ENCODE results near the gene PARD3. TPM values are rescaled to one million over a fixed set of nuclear protein-coding genes. Genes with fewer than 3 reads are reported as not detected.
A peak's percentile ranks its signal among the peaks of the same experiment; 100 is the strongest.

PARD3 gene
- total RNA-seq, 1 experiment from 2014 or later = not detected

- H3K9me3 ChIP-seq (ENCODE audit: low read length) = no peaks in the 10 kb centered on the region
- H3K36me3 ChIP-seq (ENCODE audit: insufficient read depth, low read length) = no peaks in the 10 kb centered on the region
- H3K4me1 ChIP-seq (ENCODE audit: low read length) = no peaks in the 10 kb centered on the region
- H3K27me3 ChIP-seq (ENCODE audit: low read length) = no peaks in the 10 kb centered on the region
- H4K20me1 ChIP-seq (ENCODE audit: insufficient read depth, low read depth, low read length) = no peaks in the 10 kb centered on the region
- no peak overlapping the region for H3K9ac ChIP-seq (ENCODE audit: low read length)
- H3K4me3 ChIP-seq (ENCODE audit: low read length) = no peak overlapping the region
- H3K4me2 ChIP-seq (ENCODE audit: low read depth, low read length, poor library complexity, severe bottlenecking) = no peak overlapping the region
- H3K79me2 ChIP-seq (ENCODE audit: low read length) = no peaks in the 10 kb centered on the region
- no peaks in the 10 kb centered on the region for H3K9me2 ChIP-seq (replicated peaks; ENCODE audit: insufficient read depth, low read length)
- H3K27ac ChIP-seq (ENCODE audit: low read length) = no peak overlapping the region
- no peak overlapping the region for H2AFZ ChIP-seq (ENCODE audit: low read length)
- DNase-seq = no peak
Measured at GRCh38 chr10:34699904-34700517, 115.1 kb downstream of the PARD3 start.

DNA sequence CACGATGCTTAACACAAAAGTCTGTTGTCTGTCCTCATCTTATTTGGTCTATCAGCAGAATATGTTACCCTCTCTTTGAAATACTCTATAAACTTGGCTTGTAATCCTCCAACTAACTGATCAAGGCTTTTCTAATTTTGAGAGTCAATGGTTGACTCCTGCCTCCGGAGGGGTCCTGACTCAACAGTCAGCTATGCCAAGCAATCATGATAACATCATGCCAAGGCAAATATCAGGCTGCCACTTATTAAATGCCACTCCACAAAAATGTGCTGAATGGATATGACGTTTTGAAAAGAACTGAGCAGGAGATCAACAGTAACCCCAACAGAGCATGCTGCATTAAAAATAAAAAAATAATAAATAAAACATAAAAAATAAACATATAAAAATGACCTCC is 116.1 kb downstream of the PARD3 start:
- Histone ChIP-seq H3K4me3 (ENCODE audit: low read length) (no peak overlapping the region), H2AFZ (ENCODE audit: low read length) (no peak overlapping the region), H4K20me1 (ENCODE audit: insufficient read depth, low read depth, low read length) (no peaks in the 10 kb centered on the region), H3K27ac (ENCODE audit: low read length) (no peak overlapping the region), H3K4me1 (ENCODE audit: low read length) (no peaks in the 10 kb centered on the region), H3K9ac (ENCODE audit: low read length) (no peak overlapping the region), H3K79me2 (ENCODE audit: low read length) (no peaks in the 10 kb centered on the region), H3K36me3 (ENCODE audit: insufficient read depth, low read length) (no peaks in the 10 kb centered on the region), H3K4me2 (ENCODE audit: low read depth, low read length, poor library complexity, severe bottlenecking) (no peak overlapping the region), H3K27me3 (ENCODE audit: low read length) (no peaks in the 10 kb centered on the region), H3K9me3 (ENCODE audit: low read length) (no peaks in the 10 kb centered on the region), H3K9me2 (replicated peaks; ENCODE audit: insufficient read depth, low read length) (no peaks in the 10 kb centered on the region)
- no peak for DNase-seq

GRCh38 chr10:34698248-34698831 is 116.8 kb downstream of the PARD3 start:
- Histone ChIP-seq H3K9ac (ENCODE audit: low read length) (no peak overlapping the region), H3K4me2 (ENCODE audit: low read depth, low read length, poor library complexity, severe bottlenecking) (no peak overlapping the region), H3K79me2 (ENCODE audit: low read length) (no peaks in the 10 kb centered on the region), H3K27ac (ENCODE audit: low read length) (no peak overlapping the region), H3K27me3 (ENCODE audit: low read length) (no peaks in the 10 kb centered on the region), H4K20me1 (ENCODE audit: insufficient read depth, low read depth, low read length) (no peaks in the 10 kb centered on the region), H3K4me1 (ENCODE audit: low read length) (no peaks in the 10 kb centered on the region), H3K4me3 (ENCODE audit: low read length) (no peak overlapping the region), H3K36me3 (ENCODE audit: insufficient read depth, low read length) (no peaks in the 10 kb centered on the region), H3K9me3 (ENCODE audit: low read length) (no peaks in the 10 kb centered on the region), H2AFZ (ENCODE audit: low read length) (no peak overlapping the region), H3K9me2 (replicated peaks; ENCODE audit: insufficient read depth, low read length) (no peaks in the 10 kb centered on the region)
- DNase-seq = no peak

DNA sequence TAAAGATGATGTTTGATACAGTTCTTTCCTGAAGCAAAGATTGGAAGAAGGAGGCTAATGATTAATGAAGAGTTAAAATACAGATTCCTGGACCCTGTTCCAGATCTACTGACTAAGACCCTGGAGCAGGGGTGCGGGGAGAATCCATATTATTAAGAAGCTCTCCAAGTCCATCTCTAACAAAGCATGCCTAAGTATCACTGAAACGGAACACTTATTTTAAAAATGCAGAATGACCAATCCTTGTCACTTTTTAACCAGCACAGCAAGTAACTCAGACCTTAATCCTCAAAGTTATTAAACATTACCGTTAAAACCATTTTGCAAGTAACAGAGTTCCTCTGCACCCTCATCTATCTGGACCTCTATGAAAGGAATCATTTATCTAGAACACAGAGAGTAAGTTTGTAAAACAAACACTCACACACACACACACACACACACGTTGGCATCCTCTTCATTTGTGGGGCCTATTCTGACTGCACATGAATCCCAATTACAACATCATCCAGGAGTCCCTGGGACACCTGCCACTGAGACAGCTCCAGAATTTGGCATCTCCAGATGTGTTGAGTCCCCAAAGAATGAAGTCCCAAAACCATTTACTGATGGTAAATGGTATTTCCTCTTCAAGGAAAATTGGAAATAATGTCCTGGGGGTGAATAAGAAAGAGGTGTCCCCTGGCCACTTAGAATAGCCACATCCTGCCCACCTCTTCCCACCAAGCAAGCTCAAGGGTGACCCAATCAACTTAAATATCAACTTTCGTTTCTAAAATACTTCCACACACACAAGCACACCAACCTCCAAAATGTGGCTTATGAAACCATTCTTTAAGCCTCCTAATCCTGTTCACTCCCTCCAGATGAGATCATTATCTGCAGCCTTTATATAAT is 117.5 kb downstream of the PARD3 start:
- Histone ChIP-seq H3K4me3 (ENCODE audit: low read length) (no peak overlapping the region), H3K36me3 (ENCODE audit: insufficient read depth, low read length) (no peaks in the 10 kb centered on the region), H3K4me1 (ENCODE audit: low read length) (no peaks in the 10 kb centered on the region), H3K4me2 (ENCODE audit: low read depth, low read length, poor library complexity, severe bottlenecking) (no peak overlapping the region), H3K79me2 (ENCODE audit: low read length) (no peaks in the 10 kb centered on the region), H2AFZ (ENCODE audit: low read length) (no peak overlapping the region), H4K20me1 (ENCODE audit: insufficient read depth, low read depth, low read length) (no peaks in the 10 kb centered on the region), H3K9me3 (ENCODE audit: low read length) (no peaks in the 10 kb centered on the region), H3K9me2 (replicated peaks; ENCODE audit: insufficient read depth, low read length) (no peaks in the 10 kb centered on the region), H3K9ac (ENCODE audit: low read length) (no peak overlapping the region), H3K27me3 (ENCODE audit: low read length) (no peaks in the 10 kb centered on the region), H3K27ac (ENCODE audit: low read length) (no peak overlapping the region)
- DNase-seq = no peak

DNA sequence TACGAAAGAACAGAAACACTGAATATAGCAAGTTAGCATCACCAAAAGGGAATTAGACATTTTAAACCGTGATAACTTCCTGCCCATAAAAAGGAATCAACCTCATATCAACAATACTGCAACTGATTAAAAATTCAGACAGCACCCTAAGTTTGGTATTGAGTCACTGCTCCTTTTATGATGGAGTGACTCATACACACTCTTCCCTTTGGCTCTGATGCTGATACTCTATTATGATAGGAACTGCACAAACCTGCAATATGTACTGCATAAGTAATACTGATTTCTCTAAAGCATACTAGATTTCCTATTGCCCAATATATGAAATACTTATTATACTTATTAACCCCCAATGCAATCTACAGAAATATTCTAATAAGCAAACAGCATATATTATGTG is 118.7 kb downstream of the PARD3 start:
- no peaks in the 10 kb centered on the region for H3K9me3 ChIP-seq (ENCODE audit: low read length)
- H3K4me3 ChIP-seq (ENCODE audit: low read length) = no peak overlapping the region
- H3K36me3 ChIP-seq (ENCODE audit: insufficient read depth, low read length) = no peaks in the 10 kb centered on the region
- H3K4me1 ChIP-seq (ENCODE audit: low read length) = no peaks in the 10 kb centered on the region
- H3K9me2 ChIP-seq (replicated peaks; ENCODE audit: insufficient read depth, low read length) = no peaks in the 10 kb centered on the region
- no peak overlapping the region for H3K9ac ChIP-seq (ENCODE audit: low read length)
- no peaks in the 10 kb centered on the region for H4K20me1 ChIP-seq (ENCODE audit: insufficient read depth, low read depth, low read length)
- H3K27ac ChIP-seq (ENCODE audit: low read length) = no peak overlapping the region
- H2AFZ ChIP-seq (ENCODE audit: low read length) = no peak overlapping the region
- no peaks in the 10 kb centered on the region for H3K27me3 ChIP-seq (ENCODE audit: low read length)
- H3K79me2 ChIP-seq (ENCODE audit: low read length) = no peaks in the 10 kb centered on the region
- no peak for DNase-seq
- H3K4me2 ChIP-seq (ENCODE audit: low read depth, low read length, poor library complexity, severe bottlenecking) = no peak overlapping the region

GRCh38 chr10:34690383-34691049 is 124.6 kb downstream of the PARD3 start:
- Histone ChIP-seq H3K9ac (ENCODE audit: low read length) (no peak overlapping the region), H3K27ac (ENCODE audit: low read length) (no peak overlapping the region), H4K20me1 (ENCODE audit: insufficient read depth, low read depth, low read length) (no peaks in the 10 kb centered on the region), H3K4me1 (ENCODE audit: low read length) (no peaks in the 10 kb centered on the region), H3K4me2 (ENCODE audit: low read depth, low read length, poor library complexity, severe bottlenecking) (no peak overlapping the region), H3K4me3 (ENCODE audit: low read length) (no peak overlapping the region), H3K27me3 (ENCODE audit: low read length) (no peaks in the 10 kb centered on the region), H3K9me2 (replicated peaks; ENCODE audit: insufficient read depth, low read length) (no peaks in the 10 kb centered on the region), H2AFZ (ENCODE audit: low read length) (no peak overlapping the region), H3K79me2 (ENCODE audit: low read length) (no peaks in the 10 kb centered on the region), H3K9me3 (ENCODE audit: low read length) (no peaks in the 10 kb centered on the region), H3K36me3 (ENCODE audit: insufficient read depth, low read length) (no peaks in the 10 kb centered on the region)
- no peak for DNase-seq

GRCh38 chr10:34689053-34689452 is 126.0 kb downstream of the PARD3 start:
- H3K9me2 ChIP-seq (replicated peaks; ENCODE audit: insufficient read depth, low read length) = no peaks in the 10 kb centered on the region
- H3K4me3 ChIP-seq (ENCODE audit: low read length) = no peak overlapping the region
- DNase-seq = peak; percentile 20
- no peaks in the 10 kb centered on the region for H3K79me2 ChIP-seq (ENCODE audit: low read length)
- no peaks in the 10 kb centered on the region for H4K20me1 ChIP-seq (ENCODE audit: insufficient read depth, low read depth, low read length)
- no peak overlapping the region for H3K27ac ChIP-seq (ENCODE audit: low read length)
- H3K4me2 ChIP-seq (ENCODE audit: low read depth, low read length, poor library complexity, severe bottlenecking) = no peak overlapping the region
- H3K9me3 ChIP-seq (ENCODE audit: low read length) = no peaks in the 10 kb centered on the region
- H2AFZ ChIP-seq (ENCODE audit: low read length) = no peak overlapping the region
- H3K9ac ChIP-seq (ENCODE audit: low read length) = no peak overlapping the region
- no peaks in the 10 kb centered on the region for H3K27me3 ChIP-seq (ENCODE audit: low read length)
- no peaks in the 10 kb centered on the region for H3K4me1 ChIP-seq (ENCODE audit: low read length)
- no peaks in the 10 kb centered on the region for H3K36me3 ChIP-seq (ENCODE audit: insufficient read depth, low read length)
